OCI-LY1 (cell line): ENCODE data around the gene ZHX3.

Source experiments
- CTCF ChIP-seq: fragments of 200-600 bp; sonication (generic), shearing (Covaris generic); IDR thresholded peaks from 2 replicates; pipeline ENCODE4 v1.5.1; 2017; ENCODE audit warnings: mild to moderate bottlenecking, antibody characterized with exemption, low read length, moderate library complexity, mixed read lengths
- EZH2 ChIP-seq: fragments of 200-600 bp; sonication (generic), shearing (Covaris generic); IDR thresholded peaks from 2 replicates; pipeline ENCODE4 v1.8.0; 2017; ENCODE audit warnings: borderline replicate concordance, mixed run types, mild to moderate bottlenecking, antibody characterized with exemption, low read length, moderate library complexity, mixed read lengths

GRCh38 chr20:41334443-41335421 lies 17.2 kb upstream of the ZHX3 start:
- TF ChIP-seq CTCF (no peak), EZH2 (no peak)
